HG03354 (cell line): ENCODE data around the gene SLC34A1.

ENCODE experiments used
- ATAC-seq: cut with Tn5 transposase; IDR thresholded peaks from one replicate; pipeline ENCODE4 v1.9.1; 2021; ENCODE audit warnings: mild to moderate bottlenecking; ENCODE audit not compliant: unreplicated experiment, poor library complexity, severe bottlenecking

The SLC34A1 gene

GRCh38 chr5:177438468-177438867 is 54.2 kb downstream of the SLC34A1 start:
- ATAC-seq: no peak

GRCh38 chr5:177439518-177440053 is 55.4 kb downstream of the SLC34A1 start:
- ATAC-seq: no peak

DNA sequence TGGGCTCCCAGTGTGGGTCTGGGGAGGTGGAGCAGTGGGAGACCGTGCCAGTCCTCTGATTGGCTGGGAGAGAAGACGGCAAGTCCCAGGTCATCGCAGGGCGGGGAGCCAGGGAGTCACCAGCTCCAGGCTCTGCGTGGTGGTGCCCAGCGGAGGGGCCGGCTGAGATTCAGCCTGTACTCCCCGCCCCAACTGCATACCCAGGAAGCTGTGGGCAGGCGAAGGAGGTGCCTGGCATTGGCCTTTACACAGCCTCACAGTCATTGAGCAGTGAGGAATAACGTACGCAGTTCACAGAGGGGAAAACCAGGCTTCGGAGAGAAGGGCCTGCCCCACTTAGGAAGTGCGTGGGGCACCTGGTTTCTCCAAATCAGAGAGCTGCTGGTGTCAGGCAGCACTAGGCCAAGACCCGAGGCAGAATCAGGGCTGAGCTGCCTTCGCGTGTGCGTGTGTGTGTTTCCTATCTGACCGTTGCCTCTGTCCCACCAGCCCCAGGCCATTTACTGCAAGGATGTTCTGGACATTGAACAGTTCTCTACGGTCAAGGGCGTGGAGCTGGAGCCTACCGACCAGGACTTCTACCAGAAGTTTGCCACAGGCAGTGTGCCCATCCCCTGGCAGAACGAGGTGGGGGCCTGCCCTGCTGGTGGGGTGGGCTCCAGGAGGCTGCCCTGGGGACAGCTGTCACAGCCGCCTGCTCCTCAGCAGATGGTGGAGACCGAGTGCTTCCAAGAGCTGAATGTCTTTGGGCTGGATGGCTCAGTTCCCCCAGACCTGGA is 56.2 kb downstream of the SLC34A1 start:
- no peak for ATAC-seq

GRCh38 chr5:177440990-177441780 is 57.0 kb downstream of the SLC34A1 start:
- no peak for ATAC-seq

GRCh38 chr5:177442066-177442826 is 58.0 kb downstream of the SLC34A1 start:
- ATAC-seq: no peak

DNA sequence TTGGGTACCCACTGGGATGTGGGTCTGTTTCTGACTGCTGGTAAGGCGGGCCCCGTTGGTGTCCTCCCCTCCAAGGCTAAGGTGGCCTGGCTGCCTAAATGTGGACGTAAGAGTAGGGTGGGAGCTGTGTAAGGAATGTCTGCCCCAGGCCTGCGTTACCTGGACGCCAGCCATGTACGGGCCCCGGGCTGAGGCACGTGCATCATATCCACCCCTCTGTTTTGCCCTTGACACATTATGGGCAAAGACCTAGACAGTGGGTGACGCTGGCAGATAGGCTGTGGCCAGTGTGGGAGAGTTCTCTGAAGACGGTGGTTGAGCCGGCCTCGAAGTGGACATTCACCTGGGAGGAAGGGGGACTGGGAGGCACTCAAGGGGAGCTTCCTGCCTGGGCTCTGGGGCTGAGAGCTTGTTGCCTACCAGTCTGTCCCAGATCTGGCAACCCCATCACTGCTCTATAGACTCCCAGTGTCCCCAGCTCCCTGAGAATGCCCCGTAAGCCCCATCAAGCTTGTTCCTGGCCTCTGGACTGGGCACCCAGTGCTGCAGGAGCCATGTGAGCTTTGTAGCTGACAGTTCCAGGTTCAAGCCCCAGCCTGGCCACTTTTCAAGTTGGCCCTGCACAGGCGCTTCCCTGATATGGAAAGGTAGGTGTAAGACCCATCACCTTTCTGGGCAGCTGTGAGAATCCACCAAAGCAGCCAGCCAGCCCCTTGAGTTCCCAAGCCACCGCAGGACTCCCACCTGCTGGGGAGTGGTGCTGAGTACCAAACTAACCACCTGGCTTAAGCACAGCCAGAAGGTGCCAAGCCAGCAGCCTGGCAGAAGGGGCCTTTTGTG is 59.1 kb downstream of the SLC34A1 start:
- ATAC-seq: no peak

DNA sequence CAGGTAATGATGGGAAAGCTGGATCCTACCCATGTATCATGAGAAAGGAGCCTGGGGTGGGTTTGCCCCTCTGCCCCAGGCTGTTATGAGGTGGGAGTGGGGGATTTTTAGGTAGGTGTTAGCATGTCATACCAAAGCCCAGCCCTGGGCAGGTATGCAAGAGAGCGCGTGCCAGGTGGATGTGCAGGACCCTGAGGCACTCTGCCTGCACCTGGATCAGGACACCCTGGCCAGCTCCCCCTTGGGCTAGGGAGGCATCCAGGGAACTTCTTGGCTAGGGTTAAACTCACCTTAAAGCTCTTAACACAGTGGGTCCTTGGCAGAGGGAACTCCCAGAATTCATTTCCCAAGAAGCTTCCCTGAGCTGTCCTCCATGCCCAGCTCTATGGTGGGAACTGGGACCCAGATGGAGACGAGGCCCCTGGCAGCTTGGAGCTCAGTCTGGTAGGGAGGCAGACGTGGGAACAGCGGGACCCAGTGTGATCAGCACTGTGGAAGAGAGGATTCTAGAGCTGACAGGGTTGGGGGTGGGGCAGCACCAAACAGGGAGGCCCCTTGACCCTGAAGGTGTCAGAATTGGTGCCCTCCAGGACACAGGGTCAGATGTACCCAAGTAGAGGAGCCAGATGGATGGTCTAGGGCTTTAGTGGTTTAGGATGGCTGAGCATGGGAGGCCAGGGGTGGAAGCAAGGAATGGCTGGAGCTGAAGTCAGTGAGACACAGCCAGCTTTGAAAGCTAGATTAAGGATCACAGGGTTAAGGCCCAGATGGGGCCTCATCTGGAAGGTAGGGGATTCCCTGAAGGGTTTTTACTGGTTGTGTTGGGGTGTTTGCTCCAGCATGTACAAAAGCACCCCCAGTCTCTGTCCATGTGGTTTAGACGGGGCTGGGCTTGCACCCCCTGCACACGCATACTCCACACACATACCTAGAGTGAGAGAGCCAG is 60.1 kb downstream of the SLC34A1 start:
- no peak for ATAC-seq

GRCh38 chr5:177445052-177445916 is 61.0 kb downstream of the SLC34A1 start:
- no peak for ATAC-seq

DNA sequence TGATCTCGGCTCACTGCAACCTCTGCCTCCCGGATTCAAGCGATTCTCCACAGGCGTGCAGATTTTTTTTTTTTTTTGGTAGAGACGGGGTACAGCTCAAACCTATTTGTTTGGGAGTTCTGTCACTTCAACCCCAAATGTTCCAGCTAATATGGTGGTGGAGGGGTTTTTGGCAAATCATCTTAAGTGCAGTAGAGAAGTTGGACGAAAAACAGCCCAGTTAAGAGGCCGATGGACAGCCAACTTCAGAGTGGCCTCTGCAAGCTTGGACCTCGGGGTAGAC is 61.6 kb downstream of the SLC34A1 start:
- no peak for ATAC-seq

DNA sequence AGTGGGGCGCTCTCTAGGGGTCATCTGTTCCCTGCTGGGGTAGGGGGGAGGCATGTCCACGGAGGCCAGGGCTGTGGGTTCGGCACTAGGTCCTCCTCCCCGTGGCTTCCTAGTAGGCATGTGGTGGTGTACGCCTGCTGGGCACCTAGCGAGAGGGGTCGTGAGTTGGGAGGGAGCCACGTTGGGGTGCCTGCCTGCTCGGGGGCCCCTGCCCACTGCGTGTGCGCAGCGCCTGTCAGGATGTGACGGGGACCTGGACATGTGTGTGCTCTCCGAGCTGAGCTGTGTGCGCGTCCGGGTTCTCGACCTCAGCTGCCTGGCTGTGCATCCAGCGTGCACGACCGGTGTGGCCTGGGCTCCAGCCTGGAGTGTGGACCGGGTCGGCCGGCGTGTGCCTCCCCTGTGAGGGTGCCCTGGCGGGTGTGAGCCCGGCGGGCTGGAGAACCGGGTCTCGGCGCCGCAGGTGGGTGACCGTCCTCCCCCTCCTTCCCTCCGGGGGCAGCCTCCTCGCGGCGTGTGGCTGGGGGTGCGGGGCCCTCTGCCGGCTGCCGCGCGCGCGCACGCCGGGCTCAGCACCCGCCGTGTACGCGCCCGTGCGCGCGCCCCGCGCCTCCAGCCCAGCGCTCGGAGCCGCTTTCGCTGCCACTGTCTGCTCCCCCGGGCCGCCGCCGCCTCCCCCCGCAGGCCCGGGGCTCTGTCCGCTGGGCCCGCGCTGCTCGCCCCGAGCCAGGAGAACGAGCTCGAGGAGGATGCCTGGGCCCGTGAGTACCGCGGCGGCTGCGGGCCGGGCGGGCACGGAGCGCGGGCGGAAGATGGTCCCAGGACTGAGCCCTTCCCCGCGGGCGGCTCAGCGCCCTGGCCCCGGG is 62.2 kb downstream of the SLC34A1 start, which contains the start of gene PRR7:
PRR7 (plus strand) TSS at position 615 of the 866 bp plus-strand sequence. CDS start 8,254 bp downstream, outside the sequence.
- peak; percentile 66 for ATAC-seq

GRCh38 chr5:177447066-177447610 is 62.9 kb downstream of the SLC34A1 start:
- peak; percentile 57 for ATAC-seq

DNA sequence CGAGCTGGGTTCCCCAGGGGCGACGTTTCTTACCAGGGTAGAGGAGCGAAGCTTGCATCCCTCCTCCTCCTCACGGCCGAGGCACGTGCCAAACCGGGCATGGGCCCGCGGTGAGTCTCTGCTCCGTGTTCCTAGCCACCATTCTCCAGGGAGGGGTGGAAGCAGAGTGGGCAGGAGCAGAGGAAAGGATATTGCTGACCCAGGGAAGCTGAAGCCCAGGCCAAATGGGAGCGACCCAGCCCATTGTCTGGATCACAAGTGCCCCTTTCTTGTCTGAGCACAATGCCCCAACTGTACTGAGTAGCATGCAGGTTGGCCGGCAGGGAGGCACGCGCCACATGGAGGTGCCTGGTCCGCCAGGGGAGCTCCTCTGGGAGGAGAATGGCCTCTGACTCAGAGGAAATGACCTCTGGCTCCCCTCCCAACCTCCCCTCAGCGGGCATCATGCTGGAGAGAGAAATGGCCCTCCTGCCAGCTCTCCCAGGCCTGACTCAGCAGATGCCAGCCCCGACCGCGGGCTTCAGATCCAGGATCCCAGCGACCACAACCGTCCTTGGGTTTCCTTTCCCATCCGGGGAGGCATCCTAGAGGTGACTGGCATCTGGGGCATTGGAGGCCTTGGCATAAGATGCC is 63.5 kb downstream of the SLC34A1 start:
- no peak for ATAC-seq
